SK-N-SH treated with all-trans-retinoic acid at 6 μM for 48 hours (cell line): ENCODE results near the gene SFMBT1.

Source experiments
- ATAC-seq: fragments of 200-7000 bp; cut with Tn5 transposase; 3 replicates; pipeline ENCODE4 v1.9.1; 2020; ENCODE audit warnings: mild to moderate bottlenecking, moderate library complexity
- BACH2 ChIP-seq: fragments of 250-450 bp; sonication (Bioruptor Pico); IDR thresholded peaks from 2 replicates; pipeline ENCODE4 v1.9.0; 2021; ENCODE audit warnings: mild to moderate bottlenecking, borderline replicate concordance
- ESRRG ChIP-seq: fragments of 250-450 bp; sonication (Bioruptor Pico); IDR thresholded peaks from 2 replicates; pipeline ENCODE4 v1.6.1; 2021; ENCODE audit warnings: mild to moderate bottlenecking
- GLIS3 ChIP-seq: fragments of 250-450 bp; sonication (Bioruptor Pico); IDR thresholded peaks from 2 replicates; pipeline ENCODE4 v1.5.0; 2020; ENCODE audit warnings: mild to moderate bottlenecking, moderate library complexity
- ISL1 ChIP-seq: fragments of 250-450 bp; sonication (Bioruptor Pico); IDR thresholded peaks from 2 replicates; pipeline ENCODE4 v2.1.2; 2022; ENCODE audit warnings: mild to moderate bottlenecking, moderate library complexity
- OSR1 ChIP-seq: fragments of 250-450 bp; sonication (Bioruptor Pico); IDR thresholded peaks from 2 replicates; pipeline ENCODE4 v1.8.0; 2022; ENCODE audit warnings: moderate library complexity, mild to moderate bottlenecking, inconsistent platforms
- PATZ1 ChIP-seq: fragments of 250-450 bp; sonication (Bioruptor Pico); IDR thresholded peaks from 2 replicates; pipeline ENCODE4 v1.8.0; 2020; ENCODE audit warnings: mild to moderate bottlenecking, moderate library complexity, borderline replicate concordance
- POU6F1 ChIP-seq: fragments of 250-450 bp; sonication (Bioruptor Pico); IDR thresholded peaks from 2 replicates; pipeline ENCODE4 v1.8.0; 2021; ENCODE audit warnings: low read depth, mild to moderate bottlenecking, moderate library complexity, borderline replicate concordance
- PPARA ChIP-seq: fragments of 250-450 bp; sonication (Bioruptor Pico); IDR thresholded peaks from 2 replicates; pipeline ENCODE4 v1.5.0; 2020; ENCODE audit warnings: mild to moderate bottlenecking, borderline replicate concordance
- RARB ChIP-seq: fragments of 250-450 bp; sonication (Bioruptor Pico); IDR thresholded peaks from 2 replicates; pipeline ENCODE4 v1.8.0; 2021; ENCODE audit warnings: mild to moderate bottlenecking, moderate library complexity
- SNAI2 ChIP-seq: fragments of 250-450 bp; sonication (Bioruptor Pico); IDR thresholded peaks from 2 replicates; pipeline ENCODE4 v1.5.0; 2020; ENCODE audit warnings: mild to moderate bottlenecking, moderate library complexity
- TCF4 ChIP-seq: fragments of 250-450 bp; sonication (Bioruptor Pico); IDR thresholded peaks from 2 replicates; pipeline ENCODE4 v1.8.0; 2021; ENCODE audit warnings: mild to moderate bottlenecking, moderate library complexity, borderline replicate concordance
- TOX ChIP-seq: fragments of 250-450 bp; sonication (Bioruptor Pico); IDR thresholded peaks from 2 replicates; pipeline ENCODE4 v1.8.0; 2021; ENCODE audit warnings: mild to moderate bottlenecking, moderate library complexity, borderline replicate concordance
- TSHZ2 ChIP-seq: fragments of 250-450 bp; sonication (Bioruptor Pico); IDR thresholded peaks from 2 replicates; pipeline ENCODE4 v1.5.0; 2020; ENCODE audit warnings: mild to moderate bottlenecking, moderate library complexity
- ZC3H10 ChIP-seq: fragments of 250-450 bp; sonication (Bioruptor Pico); IDR thresholded peaks from 2 replicates; pipeline ENCODE4 v1.5.1; 2021; ENCODE audit warnings: mild to moderate bottlenecking, moderate library complexity
- ZFP3 ChIP-seq: fragments of 250-450 bp; sonication (Bioruptor Pico); IDR thresholded peaks from 2 replicates; pipeline ENCODE4 v1.5.0; 2020; ENCODE audit warnings: mild to moderate bottlenecking, moderate library complexity
- ZNF8 ChIP-seq: fragments of 450-650 bp; formaldehyde crosslinking; IDR thresholded peaks from 2 replicates; pipeline ENCODE4 v1.5.0; 2020; ENCODE audit warnings: mild to moderate bottlenecking, moderate library complexity
- TF ChIP-seq, protein P1 (sequence below): fragments of 250-450 bp; sonication (Bioruptor Pico); IDR thresholded peaks from 2 replicates; pipeline ENCODE4 v1.5.1; 2020; ENCODE audit warnings: low read depth, mild to moderate bottlenecking, moderate library complexity
- TF ChIP-seq, protein P2 (sequence below): fragments of 250-450 bp; sonication (Bioruptor Pico); IDR thresholded peaks from 2 replicates; pipeline ENCODE4 v1.5.1; 2021; ENCODE audit warnings: mild to moderate bottlenecking, moderate library complexity

SFMBT1 gene

DNA sequence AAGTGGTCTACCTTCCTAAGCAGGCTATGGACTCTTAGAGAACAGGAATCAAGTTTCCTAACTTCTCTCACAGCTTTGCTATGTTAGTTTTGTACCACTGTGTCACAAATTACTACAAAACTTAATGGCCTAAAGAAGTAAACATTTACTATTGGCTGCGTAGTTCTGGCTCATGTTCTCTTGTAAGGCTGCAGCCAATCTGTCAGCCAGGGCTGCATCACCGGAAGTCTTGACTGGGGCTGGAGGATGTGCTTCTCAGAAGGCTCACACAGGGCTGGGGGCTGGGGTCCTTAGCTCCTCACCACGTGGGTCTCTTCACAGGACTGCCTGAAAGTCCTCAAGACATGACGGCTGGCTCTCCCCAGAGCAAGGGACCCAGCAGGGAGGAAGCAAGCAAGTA is 164.0 kb downstream of the SFMBT1 start:
- TF ChIP-seq TCF4 (CRISPR knock-in tag) (no peak), OSR1 (CRISPR knock-in tag) (no peak), ISL1 (no peak), TSHZ2 (no peak), RARB (CRISPR knock-in tag) (no peak), BACH2 (CRISPR knock-in tag) (no peak), ESRRG (CRISPR knock-in tag) (no peak), ZFP3 (no peak), ZNF8 (CRISPR knock-in tag) (no peak), PATZ1 (CRISPR knock-in tag) (no peak), SNAI2 (CRISPR knock-in tag) (no peak), TOX (CRISPR knock-in tag) (no peak), POU6F1 (CRISPR knock-in tag) (no peak), GLIS3 (CRISPR knock-in tag) (no peak)
- TF ChIP-seq, protein P1, sequence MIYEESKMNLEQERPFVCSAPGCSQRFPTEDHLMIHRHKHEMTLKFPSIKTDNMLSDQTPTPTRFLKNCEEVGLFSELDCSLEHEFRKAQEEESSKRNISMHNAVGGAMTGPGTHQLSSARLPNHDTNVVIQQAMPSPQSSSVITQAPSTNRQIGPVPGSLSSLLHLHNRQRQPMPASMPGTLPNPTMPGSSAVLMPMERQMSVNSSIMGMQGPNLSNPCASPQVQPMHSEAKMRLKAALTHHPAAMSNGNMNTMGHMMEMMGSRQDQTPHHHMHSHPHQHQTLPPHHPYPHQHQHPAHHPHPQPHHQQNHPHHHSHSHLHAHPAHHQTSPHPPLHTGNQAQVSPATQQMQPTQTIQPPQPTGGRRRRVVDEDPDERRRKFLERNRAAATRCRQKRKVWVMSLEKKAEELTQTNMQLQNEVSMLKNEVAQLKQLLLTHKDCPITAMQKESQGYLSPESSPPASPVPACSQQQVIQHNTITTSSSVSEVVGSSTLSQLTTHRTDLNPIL (CRISPR knock-in tag), result no peak
- TF ChIP-seq, protein P2, sequence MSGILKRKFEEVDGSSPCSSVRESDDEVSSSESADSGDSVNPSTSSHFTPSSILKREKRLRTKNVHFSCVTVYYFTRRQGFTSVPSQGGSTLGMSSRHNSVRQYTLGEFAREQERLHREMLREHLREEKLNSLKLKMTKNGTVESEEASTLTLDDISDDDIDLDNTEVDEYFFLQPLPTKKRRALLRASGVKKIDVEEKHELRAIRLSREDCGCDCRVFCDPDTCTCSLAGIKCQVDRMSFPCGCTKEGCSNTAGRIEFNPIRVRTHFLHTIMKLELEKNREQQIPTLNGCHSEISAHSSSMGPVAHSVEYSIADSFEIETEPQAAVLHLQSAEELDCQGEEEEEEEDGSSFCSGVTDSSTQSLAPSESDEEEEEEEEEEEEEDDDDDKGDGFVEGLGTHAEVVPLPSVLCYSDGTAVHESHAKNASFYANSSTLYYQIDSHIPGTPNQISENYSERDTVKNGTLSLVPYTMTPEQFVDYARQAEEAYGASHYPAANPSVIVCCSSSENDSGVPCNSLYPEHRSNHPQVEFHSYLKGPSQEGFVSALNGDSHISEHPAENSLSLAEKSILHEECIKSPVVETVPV (CRISPR knock-in tag), result no peak
- ATAC-seq, result no peak

DNA sequence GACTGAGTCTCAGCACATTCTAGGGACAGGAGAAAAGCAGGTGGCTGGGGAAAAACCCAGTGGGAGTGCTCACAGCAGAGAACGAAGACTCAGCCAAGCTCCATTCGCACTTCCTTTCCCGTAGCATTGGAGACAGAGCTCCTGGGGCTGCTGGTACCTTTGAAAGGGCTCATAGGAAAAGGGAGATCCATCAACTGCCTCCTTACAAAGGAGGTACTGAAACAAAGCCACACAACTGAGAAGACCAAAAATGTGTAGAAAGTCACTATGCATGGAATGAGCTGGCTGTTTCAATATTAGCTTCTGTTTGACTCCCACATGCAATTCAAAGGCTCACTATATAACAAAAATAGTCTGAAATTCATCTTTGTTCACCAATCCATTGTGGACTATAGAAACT is 165.4 kb downstream of the SFMBT1 start:
- no peak for TF ChIP-seq ZFP3
- TF ChIP-seq TCF4 (CRISPR knock-in tag), result no peak
- no peak for TF ChIP-seq POU6F1 (CRISPR knock-in tag)
- no peak for TF ChIP-seq PPARA (CRISPR knock-in tag)
- TF ChIP-seq ZC3H10, result no peak
- TF ChIP-seq TOX (CRISPR knock-in tag), result no peak
- no peak for TF ChIP-seq PATZ1 (CRISPR knock-in tag)
- TF ChIP-seq, protein P2 (CRISPR knock-in tag), result no peak
- ATAC-seq, result no peak
